Suprapubic skin (tissue), 3 donors: Measurements from ENCODE around the gene EGF.

ENCODE experiments used
- CTCF ChIP-seq, 2 donors: fragments of 200-600 bp in 1 of 2; fragments of 450-650 bp in 1 of 2; sonication (generic) in 1 of 2; IDR thresholded peaks; one replicate each; pipeline ENCODE4 v1.5.1; 2016 to 2019; ENCODE audit warnings: antibody characterized with exemption in 2 of 2, mild to moderate bottlenecking in 1 of 2, moderate library complexity in 1 of 2
- EP300 ChIP-seq: sonication (generic); formaldehyde crosslinking; IDR thresholded peaks from one replicate; pipeline ENCODE4 v1.6.1; 2017; ENCODE audit warnings: antibody characterized with exemption
- POLR2A ChIP-seq, 2 donors: fragments of 450-650 bp; IDR thresholded peaks; one replicate each; pipeline ENCODE4 v1.6.1; 2017; ENCODE audit warnings: antibody characterized with exemption in 2 of 2, mild to moderate bottlenecking in 2 of 2, moderate library complexity in 2 of 2

- TF ChIP-seq CTCF (IDR thresholded peaks at IDR 0.05) = peak; percentile 5 to 58
- no peak for TF ChIP-seq EP300
- no peak for TF ChIP-seq POLR2A (IDR thresholded peaks at IDR 0.05)
Measured at GRCh38 chr4:110005461-110006056, 92.9 kb downstream of the EGF start.
